D721Med (cell line): ENCODE measurements around the gene TRAPPC6A.

Source experiments
- DNase-seq: peaks from one replicate; pipeline ENCODE4 v3.0.0; 2011; ENCODE audit warnings: low spot score; ENCODE audit not compliant: insufficient read length
- FAIRE-seq: peaks from 2 replicates; lab custom pipeline; 2011; peaks lifted over from hg19 to GRCh38; lab: Jason Lieb, UNC
- TF ChIP-seq, protein P1 (sequence below): IDR thresholded peaks from 2 replicates; pipeline ENCODE4 v1.5.1; 2012; ENCODE audit warnings: mild to moderate bottlenecking, control low read depth; ENCODE audit not compliant: insufficient read depth; ENCODE audit errors: missing control alignments

The TRAPPC6A gene

GRCh38 chr19:45146251-45146650, 31.8 kb downstream of the TRAPPC6A start:
- TF ChIP-seq, protein P1, sequence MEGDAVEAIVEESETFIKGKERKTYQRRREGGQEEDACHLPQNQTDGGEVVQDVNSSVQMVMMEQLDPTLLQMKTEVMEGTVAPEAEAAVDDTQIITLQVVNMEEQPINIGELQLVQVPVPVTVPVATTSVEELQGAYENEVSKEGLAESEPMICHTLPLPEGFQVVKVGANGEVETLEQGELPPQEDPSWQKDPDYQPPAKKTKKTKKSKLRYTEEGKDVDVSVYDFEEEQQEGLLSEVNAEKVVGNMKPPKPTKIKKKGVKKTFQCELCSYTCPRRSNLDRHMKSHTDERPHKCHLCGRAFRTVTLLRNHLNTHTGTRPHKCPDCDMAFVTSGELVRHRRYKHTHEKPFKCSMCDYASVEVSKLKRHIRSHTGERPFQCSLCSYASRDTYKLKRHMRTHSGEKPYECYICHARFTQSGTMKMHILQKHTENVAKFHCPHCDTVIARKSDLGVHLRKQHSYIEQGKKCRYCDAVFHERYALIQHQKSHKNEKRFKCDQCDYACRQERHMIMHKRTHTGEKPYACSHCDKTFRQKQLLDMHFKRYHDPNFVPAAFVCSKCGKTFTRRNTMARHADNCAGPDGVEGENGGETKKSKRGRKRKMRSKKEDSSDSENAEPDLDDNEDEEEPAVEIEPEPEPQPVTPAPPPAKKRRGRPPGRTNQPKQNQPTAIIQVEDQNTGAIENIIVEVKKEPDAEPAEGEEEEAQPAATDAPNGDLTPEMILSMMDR: no peak
- FAIRE-seq (no peak), DNase-seq (no peak)

DNA sequence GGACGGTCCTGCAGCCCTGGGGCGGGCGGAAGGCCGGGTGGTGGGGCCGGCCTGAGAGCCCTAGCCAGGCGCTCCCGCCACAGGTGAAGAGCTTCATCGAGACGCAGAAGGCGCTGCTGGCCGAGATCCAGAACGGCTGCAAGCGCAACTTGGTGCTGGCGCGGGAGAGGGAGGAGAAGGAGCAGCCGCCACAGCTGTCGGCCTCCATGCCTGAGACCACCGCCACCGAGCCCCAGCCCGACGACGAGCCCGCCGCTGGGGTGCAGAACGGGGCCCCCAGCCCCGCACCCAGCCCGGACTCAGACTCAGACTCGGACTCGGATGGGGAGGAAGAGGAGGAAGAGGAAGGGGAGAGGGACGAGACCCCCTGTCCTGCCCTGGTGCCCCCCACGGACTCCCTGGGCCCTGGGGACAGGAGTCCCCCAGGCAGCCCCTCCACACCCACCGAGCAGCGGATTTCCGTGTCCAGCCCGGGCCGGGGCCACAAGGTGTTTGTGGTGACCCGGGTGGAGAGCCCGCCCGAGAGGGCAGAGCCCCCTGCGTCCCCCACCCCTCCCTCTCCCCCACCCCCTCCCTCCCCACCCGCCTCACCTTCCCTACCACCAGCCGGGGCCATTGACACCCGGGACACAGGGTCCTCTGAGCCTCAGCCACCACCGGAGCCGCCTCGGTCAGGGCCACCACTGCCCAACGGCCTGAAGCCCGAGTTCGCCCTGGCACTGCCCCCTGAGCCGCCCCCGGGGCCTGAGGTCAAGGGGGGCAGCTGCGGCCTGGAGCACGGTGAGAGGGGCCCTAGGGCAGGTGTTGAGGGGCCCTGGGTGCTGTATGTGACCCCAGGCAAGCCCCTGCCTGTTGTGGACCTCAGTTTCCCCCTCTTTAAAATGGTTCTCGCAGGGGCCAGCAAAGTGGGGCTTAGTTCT, 32.5 kb downstream of the TRAPPC6A start:
- TF ChIP-seq, protein P1: no peak
- FAIRE-seq (no peak), DNase-seq (no peak)

- no peak for FAIRE-seq
- TF ChIP-seq, protein P1: no peak
- DNase-seq: no peak
These were observed 33.4 kb downstream of the TRAPPC6A start for GRCh38 chr19:45144431-45145269.

DNA sequence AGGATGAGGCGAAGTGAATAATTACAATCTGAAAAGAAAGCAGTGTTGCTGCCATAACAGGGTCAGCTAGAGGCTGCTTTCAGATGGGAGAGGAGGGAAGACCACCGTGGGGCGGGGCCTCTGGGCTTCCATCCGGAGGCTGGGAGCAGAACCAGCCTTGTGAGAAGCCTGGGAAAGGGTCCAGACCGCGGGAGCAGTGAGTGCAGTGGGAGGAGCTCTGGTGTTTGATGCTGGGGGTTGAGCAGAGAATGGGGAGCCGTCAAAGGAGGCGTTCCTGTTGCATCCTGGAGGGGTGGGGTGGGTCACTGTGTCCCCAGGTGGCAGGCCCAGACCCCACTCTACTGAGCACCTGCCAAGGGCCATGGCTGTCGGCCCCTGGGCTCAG, 35.3 kb downstream of the TRAPPC6A start:
- DNase-seq (no peak), FAIRE-seq (no peak)
- TF ChIP-seq, protein P1: no peak

- no peak for FAIRE-seq
- TF ChIP-seq, protein P1: no peak
- DNase-seq: no peak
These were observed 35.9 kb downstream of the TRAPPC6A start for GRCh38 chr19:45142016-45142725.

- FAIRE-seq: no peak
- DNase-seq: no peak
- TF ChIP-seq, protein P1: no peak
These were observed 36.7 kb downstream of the TRAPPC6A start for GRCh38 chr19:45141203-45141900.
